Liver (tissue), 9 donors: Measurements from ENCODE around the gene RAB3C. TPM values are rescaled to one million over a fixed set of nuclear protein-coding genes. Genes with fewer than 3 reads are reported as not detected.

ENCODE experiments used
- DNase-seq: peaks from one replicate; pipeline ENCODE4 v3.0.0-alpha.2; 2017; ENCODE audit warnings: low spot score
- H3K27ac ChIP-seq, 2 donors: one replicate each; pipeline ENCODE4 v1.7.0; 2013; ENCODE audit warnings: inconsistent platforms in 2 of 2, low read length in 2 of 2, control low read depth in 1 of 2, low read depth in 1 of 2, mild to moderate bottlenecking in 1 of 2
- H3K27me3 ChIP-seq, 4 donors: one replicate each; pipeline versions ENCODE4 v1.6.1 to v1.7.0; 2013; ENCODE audit warnings: low read length in 3 of 4, inconsistent platforms in 1 of 4, mild to moderate bottlenecking in 1 of 4, moderate library complexity in 1 of 4; ENCODE audit not compliant: control insufficient read depth in 4 of 4, insufficient read depth in 4 of 4
- H3K36me3 ChIP-seq, 4 donors: one replicate each; pipeline versions ENCODE4 v1.6.1 to v1.7.0; 2013; ENCODE audit warnings: low read length in 3 of 4, mild to moderate bottlenecking in 3 of 4, low read depth in 1 of 4, moderate library complexity in 1 of 4; ENCODE audit not compliant: control insufficient read depth in 4 of 4, insufficient read depth in 3 of 4
- H3K4me1 ChIP-seq, 4 donors: one replicate each; pipeline versions ENCODE4 v1.6.1 to v1.7.0; 2013; ENCODE audit warnings: low read length in 3 of 4, mild to moderate bottlenecking in 3 of 4, moderate library complexity in 1 of 4; ENCODE audit not compliant: control insufficient read depth in 4 of 4, insufficient read depth in 4 of 4
- H3K4me3 ChIP-seq, 3 donors: one replicate each; pipeline versions ENCODE4 v1.6.1 to v1.7.0; 2013; ENCODE audit warnings: low read length in 3 of 3, control low read depth in 1 of 3, low read depth in 1 of 3, mild to moderate bottlenecking in 1 of 3
- H3K9ac ChIP-seq, 2 donors: one replicate each; pipeline ENCODE4 v1.7.0; 2013; ENCODE audit warnings: low read length in 2 of 2, mild to moderate bottlenecking in 2 of 2, moderate library complexity in 2 of 2, control low read depth in 1 of 2, low read depth in 1 of 2
- H3K9me3 ChIP-seq, 4 donors: one replicate each; pipeline versions ENCODE4 v1.6.1 to v1.7.0; 2013; ENCODE audit warnings: low read length in 3 of 4; ENCODE audit not compliant: control insufficient read depth in 4 of 4
- ATF3 ChIP-seq: IDR thresholded peaks from 2 replicates; pipeline ENCODE4 v1.6.1; 2016; ENCODE audit warnings: antibody characterized with exemption
- FOXA1 ChIP-seq: IDR thresholded peaks from 2 replicates; pipeline ENCODE4 v1.6.1; 2016; ENCODE audit warnings: antibody characterized with exemption
- GABPA ChIP-seq, 2 donors: IDR thresholded peaks in 1 of 2; conservative IDR thresholded peaks in 1 of 2; 2 replicates each; pipeline ENCODE4 v1.6.1; 2016; ENCODE audit warnings: antibody characterized with exemption in 2 of 2, mild to moderate bottlenecking in 1 of 2, moderate library complexity in 1 of 2
- HNF4A ChIP-seq, 2 donors: conservative IDR thresholded peaks; 2 replicates each; pipeline ENCODE4 v1.6.1; 2016; ENCODE audit warnings: antibody characterized with exemption in 2 of 2, mild to moderate bottlenecking in 2 of 2
- JUND ChIP-seq, 2 donors: IDR thresholded peaks; 2 replicates each; pipeline ENCODE4 v1.6.1; 2016; ENCODE audit warnings: antibody characterized with exemption in 2 of 2
- NR2F2 ChIP-seq: IDR thresholded peaks from 2 replicates; pipeline ENCODE4 v1.6.1; 2016; ENCODE audit warnings: antibody characterized with exemption
- RAD21 ChIP-seq, 2 donors: IDR thresholded peaks; 2 replicates each; pipeline ENCODE4 v1.6.1; 2016; ENCODE audit warnings: antibody characterized with exemption in 2 of 2, mild to moderate bottlenecking in 2 of 2
- REST ChIP-seq: IDR thresholded peaks from 2 replicates; pipeline ENCODE4 v1.6.1; 2016; ENCODE audit warnings: antibody characterized with exemption, mild to moderate bottlenecking
- SP1 ChIP-seq: IDR thresholded peaks from 2 replicates; pipeline ENCODE4 v1.6.1; 2018; ENCODE audit warnings: antibody characterized with exemption, mild to moderate bottlenecking
- TAF1 ChIP-seq: conservative IDR thresholded peaks from 2 replicates; pipeline ENCODE4 v1.6.1; 2016; ENCODE audit warnings: antibody characterized with exemption, mild to moderate bottlenecking
- ZBTB33 ChIP-seq: IDR thresholded peaks from 2 replicates; pipeline ENCODE4 v1.6.1; 2016; ENCODE audit warnings: antibody characterized with exemption
- WGBS: extraction: QIAGEN DNeasy Blood & Tissue Kit; methylation state at CpG from one replicate; pipeline ENCODE4 v1.1.7; 2013; 5-methylcytosine and 5-hydroxymethylcytosine counted together
- polyA plus RNA-seq, 2 donors: library from polyadenylated mRNA; stranded (reverse) in 1 of 2; unstranded in 1 of 2; fragments of 200-250 nt in 1 of 2; fragments of >200 nt in 1 of 2; fragmentation: Nextera tagmentation in 1 of 2; extraction: Ambion mirVana in 1 of 2; gene quantifications; one replicate each; pipeline versions ENCODE4 v1.2.1 to v1.2.3, GENCODE V29; 2013 to 2015
- total RNA-seq, 2 donors: library from RNA; depleted of rRNA; stranded (reverse); fragments of >200 nt; gene quantifications; one replicate each; pipeline ENCODE4 v1.2.3, GENCODE V29; 2014
- donor health status: healthy.
- donor health status: healthy.
- donor health status: healthy.
- donor health status: healthy.
- donor health status: healthy.

Gene RAB3C
- total and polyA plus RNA-seq, 4 donors = 0.72 to 4.6 (median 1.3) TPM

- TF ChIP-seq REST (no peak), TAF1 (no peak), GABPA (IDR thresholded peaks at IDR 0.05 in 1 of 2, conservative IDR thresholded peaks at IDR 0.05 in 1 of 2) (no peak), SP1 (no peak), NR2F2 (no peak), JUND (IDR thresholded peaks at IDR 0.05) (no peak), RAD21 (IDR thresholded peaks at IDR 0.05) (no peak), FOXA1 (no peak)
These were observed 57.1 kb downstream of the RAB3C start (continued) for GRCh38 chr5:58640011-58640410.

GRCh38 chr5:58641533-58641932 is 58.7 kb downstream of the RAB3C start:
- Histone ChIP-seq H3K27me3 (no peaks in the 10 kb centered on the region), H3K4me1 (no peaks in the 10 kb centered on the region), H3K9me3 (no peaks in the 10 kb centered on the region), H3K9ac (no peak overlapping the region), H3K27ac (no peak overlapping the region), H3K4me3 (no peak overlapping the region), H3K36me3 (no peaks in the 10 kb centered on the region)
- WGBS = 92% methylated on average over 1 of the region's 1 CpG
- peak; percentile 77 for TF ChIP-seq REST
- TF ChIP-seq HNF4A (conservative IDR thresholded peaks at IDR 0.05) = no peak
- TF ChIP-seq ZBTB33 = no peak
- no peak for TF ChIP-seq SP1
- no peak for DNase-seq

- no peak overlapping the region for H3K9ac ChIP-seq
- H3K4me3 ChIP-seq = no peak overlapping the region
- H3K27me3 ChIP-seq = no peaks in the 10 kb centered on the region
- no peaks in the 10 kb centered on the region for H3K36me3 ChIP-seq
- DNase-seq = no peak
- H3K27ac ChIP-seq = no peak overlapping the region
- no peaks in the 10 kb centered on the region for H3K9me3 ChIP-seq
- 86% methylated on average over 4 of the region's 4 CpGs for WGBS
- TF ChIP-seq NR2F2 = no peak
- TF ChIP-seq ATF3 = no peak
- no peak for TF ChIP-seq ZBTB33
- no peak for TF ChIP-seq GABPA (IDR thresholded peaks at IDR 0.05 in 1 of 2, conservative IDR thresholded peaks at IDR 0.05 in 1 of 2)
- TF ChIP-seq HNF4A (conservative IDR thresholded peaks at IDR 0.05) = no peak
- TF ChIP-seq FOXA1 = no peak
- no peaks in the 10 kb centered on the region for H3K4me1 ChIP-seq
These were observed 66.0 kb downstream of the RAB3C start for GRCh38 chr5:58648846-58649245.
